Activated T-helper 1 cell treated with anti-CD3 and anti-CD28 coated beads, Interleukin-12 subunit alpha, Interleukin-12 subunit beta, Interleukin-2, Interleukin-4 antibody, amounts not matched to agents 30 ng/mL and 10 ng/mL and 1 ng/mL, durations not matched to agents 14 hours and 24 hours and 36 hours (primary cell): Measurements from ENCODE around the gene THRSP. TPM values are rescaled to one million over a fixed set of nuclear protein-coding genes. Genes with fewer than 3 reads are reported as not detected.
"Not testable (repeated sequence)": the region's sequence is repeated elsewhere in the genome, so short reads cannot be mapped to it uniquely, and the experiment has no call there.

Source experiments
- DNase-seq: peaks from one replicate; pipeline ENCODE4 v3.0.0; 2021; ENCODE audit warnings: low spot score
- H3K27ac Mint-ChIP-seq: one replicate; pipeline ENCODE4 v1.8.0; 2021; ENCODE audit warnings: mild to moderate bottlenecking, mixed read lengths
- H3K27me3 Mint-ChIP-seq: one replicate; pipeline ENCODE4 v1.8.0; 2022; ENCODE audit warnings: mild to moderate bottlenecking, moderate library complexity, mixed read lengths; ENCODE audit not compliant: insufficient read depth
- H3K36me3 Mint-ChIP-seq: one replicate; pipeline ENCODE4 v1.8.0; 2021; ENCODE audit warnings: low read depth, mixed read lengths
- H3K4me1 Mint-ChIP-seq: one replicate; pipeline ENCODE4 v1.8.0; 2021; ENCODE audit warnings: low read depth, mixed read lengths
- H3K4me3 Mint-ChIP-seq: one replicate; pipeline ENCODE4 v1.8.0; 2021; ENCODE audit warnings: mild to moderate bottlenecking, moderate library complexity, mixed read lengths
- H3K9me3 Mint-ChIP-seq: one replicate; pipeline ENCODE4 v1.8.0; 2021; ENCODE audit warnings: mixed read lengths
- intact Hi-C: fragments of 100-400 bp; cut with micrococcal nuclease; formaldehyde crosslinking; loops from one replicate; pipeline ENCODE4 v1.15.1; 2024
- total RNA-seq: library from RNA; stranded (reverse); gene quantifications from 2 replicates; pipeline ENCODE4 v1.2.3, GENCODE V29; 2022

THRSP gene
- total RNA-seq, 1 donor from 2014 or later: not detected

DNA sequence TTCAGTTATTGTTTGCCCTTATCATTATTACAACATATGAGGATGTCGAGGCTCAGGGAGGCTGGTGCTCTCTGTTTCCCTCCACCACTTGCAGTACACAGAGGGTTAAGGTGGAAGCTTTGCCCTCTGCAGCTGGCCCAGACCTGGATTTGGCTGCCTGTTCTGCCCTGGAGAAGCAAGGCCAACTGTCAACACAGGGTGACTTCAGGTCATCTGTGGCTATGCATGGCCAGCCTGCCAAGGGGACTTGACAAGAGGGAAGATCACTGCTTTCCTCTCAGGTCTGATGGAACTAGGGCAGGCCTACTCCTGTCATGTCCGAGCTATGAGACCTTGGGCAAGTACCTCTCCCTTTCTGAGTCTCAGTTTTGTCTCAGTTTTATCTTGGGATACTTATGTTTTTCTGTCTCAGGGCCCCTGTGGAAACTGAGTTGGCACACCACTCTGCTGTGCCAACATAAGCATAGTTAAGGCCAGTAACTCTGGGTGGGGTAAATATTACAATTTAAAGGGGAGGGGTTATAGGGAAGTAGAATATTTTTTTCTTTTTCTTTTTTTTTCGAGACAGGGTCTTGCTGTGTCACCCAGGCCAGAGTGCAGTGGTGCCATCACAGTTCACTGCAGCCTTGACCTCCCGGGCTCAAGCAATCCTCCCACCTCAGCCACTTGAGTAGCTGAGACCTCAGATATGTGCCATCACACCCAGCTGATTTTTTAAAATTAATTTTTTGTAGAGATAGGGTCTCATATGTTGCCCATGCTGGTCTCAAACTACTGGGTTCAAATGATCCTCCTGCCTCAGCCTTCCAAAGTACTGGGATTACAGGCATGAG is 2.4 kb upstream of the THRSP start:
- intact Hi-C loops: no loop called here

DNA sequence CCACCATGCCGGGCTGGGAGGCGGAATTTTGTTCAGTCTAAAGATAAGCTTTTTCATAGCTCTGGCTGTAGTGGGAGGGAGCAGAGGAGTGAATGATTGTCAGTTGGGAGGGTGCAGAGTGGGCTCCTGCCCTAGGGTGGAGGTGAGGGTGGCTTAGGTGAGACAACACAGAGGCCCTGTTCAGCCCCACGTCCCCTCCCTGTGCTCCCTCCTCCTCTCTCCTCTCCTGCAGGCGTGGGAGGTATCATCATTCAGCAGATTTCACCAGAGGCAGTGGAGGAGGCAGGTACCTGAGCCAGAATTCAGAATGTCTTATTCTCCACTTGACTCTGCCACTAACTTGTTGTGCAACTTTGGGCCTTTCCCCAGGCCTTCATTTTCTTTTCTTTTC is 1.7 kb upstream of the THRSP start:
- no peak for DNase-seq
- no peak overlapping the region for H3K4me3 Mint-ChIP-seq
- H3K27me3 Mint-ChIP-seq: no peaks in the 10 kb centered on the region
- H3K36me3 Mint-ChIP-seq: peaks cover 3% of the 10 kb centered on the region
- no peaks in the 10 kb centered on the region for H3K9me3 Mint-ChIP-seq
- intact Hi-C loops: no loop called here
- no peak overlapping the region for H3K27ac Mint-ChIP-seq
- H3K4me1 Mint-ChIP-seq: no peaks in the 10 kb centered on the region

More for the DNA sequence above, 2.4 kb upstream of the THRSP start:
- Mint-ChIP-seq H3K4me1 (no peaks in the 10 kb centered on the region), H3K27ac (no peak overlapping the region), H3K4me3 (no peak overlapping the region), H3K9me3 (no peaks in the 10 kb centered on the region), H3K36me3 (peaks cover 3% of the 10 kb centered on the region), H3K27me3 (no peaks in the 10 kb centered on the region)
- no peak for DNase-seq

DNA sequence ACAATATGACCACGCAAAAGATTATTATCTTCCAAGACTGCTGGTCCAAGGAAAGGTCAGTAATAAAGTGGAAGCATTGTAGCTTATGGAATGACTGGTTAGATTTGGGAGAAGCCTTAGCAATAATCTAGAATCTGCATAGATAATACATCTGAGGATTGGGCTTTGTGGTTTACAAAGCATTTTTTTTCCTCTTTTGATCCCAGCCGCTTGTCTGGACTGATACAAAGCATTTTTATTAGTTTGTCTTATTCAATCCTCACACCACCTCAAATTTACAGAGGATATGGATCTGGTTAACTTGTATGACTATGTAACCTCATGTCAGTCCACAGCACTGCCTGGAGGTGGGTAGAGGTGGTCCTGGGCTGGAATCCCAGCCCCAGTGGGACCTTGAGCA is 990 bp upstream of the THRSP start:
- H3K9me3 Mint-ChIP-seq: no peaks in the 10 kb centered on the region
- intact Hi-C loops: no loop called here
- no peak for DNase-seq
- no peak overlapping the region for H3K4me3 Mint-ChIP-seq
- H3K27ac Mint-ChIP-seq: no peak overlapping the region
- no peaks in the 10 kb centered on the region for H3K27me3 Mint-ChIP-seq
- H3K4me1 Mint-ChIP-seq: peaks cover 3% of the 10 kb centered on the region
- H3K36me3 Mint-ChIP-seq: peaks cover 8% of the 10 kb centered on the region

DNA sequence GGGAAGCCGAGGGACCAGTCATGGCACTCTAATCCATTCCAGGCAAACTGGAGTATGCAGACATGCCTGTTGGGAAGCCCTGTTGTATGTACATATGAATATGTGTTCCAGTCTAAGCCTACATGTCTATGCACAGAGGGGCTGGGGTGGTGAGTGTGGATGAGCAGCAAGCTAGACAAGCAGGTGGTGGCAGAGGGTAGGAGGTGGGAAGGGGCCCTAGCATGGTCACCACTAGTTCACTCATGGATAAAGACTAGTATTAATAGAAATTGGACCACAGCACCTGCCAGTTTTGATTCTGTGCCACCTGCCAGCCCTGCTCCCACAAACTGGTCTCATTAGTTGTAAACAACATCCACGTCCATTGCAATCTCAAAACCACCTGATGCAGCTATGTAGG is 1.5 kb downstream of the THRSP start:
- H3K36me3 Mint-ChIP-seq: peaks cover 24% of the 10 kb centered on the region
- no peak for DNase-seq
- no peaks in the 10 kb centered on the region for H3K9me3 Mint-ChIP-seq
- H3K4me1 Mint-ChIP-seq: peaks cover 6% of the 10 kb centered on the region
- no peak overlapping the region for H3K4me3 Mint-ChIP-seq
- no peaks in the 10 kb centered on the region for H3K27me3 Mint-ChIP-seq
- H3K27ac Mint-ChIP-seq: no peak overlapping the region
- intact Hi-C loops: no loop called here

DNA sequence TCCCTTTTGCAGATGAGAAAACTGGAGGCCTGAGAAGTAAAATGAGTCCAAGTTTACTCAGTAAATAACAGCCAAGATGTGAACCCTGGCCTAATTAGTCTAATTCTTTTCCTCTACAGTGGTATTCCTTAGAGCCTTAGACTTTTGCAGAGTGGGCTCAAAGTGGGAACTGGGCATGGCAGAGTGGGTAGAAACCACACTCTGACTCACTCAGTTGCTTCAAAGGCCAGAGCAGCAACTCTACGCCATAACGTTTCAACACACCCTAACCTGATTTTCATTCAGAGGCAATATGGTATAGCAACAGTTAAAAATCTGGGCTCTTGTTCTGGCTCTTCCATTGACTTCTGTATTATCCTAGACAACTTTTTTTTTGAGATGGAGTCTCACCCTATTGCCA is 2.8 kb downstream of the THRSP start:
- no peaks in the 10 kb centered on the region for H3K27me3 Mint-ChIP-seq
- H3K36me3 Mint-ChIP-seq: peaks cover 25% of the 10 kb centered on the region
- no peak overlapping the region for H3K27ac Mint-ChIP-seq
- intact Hi-C loops: no loop called here
- peaks cover 6% of the 10 kb centered on the region for H3K4me1 Mint-ChIP-seq
- H3K4me3 Mint-ChIP-seq: no peak overlapping the region
- H3K9me3 Mint-ChIP-seq: no peaks in the 10 kb centered on the region
- DNase-seq: no peak

DNA sequence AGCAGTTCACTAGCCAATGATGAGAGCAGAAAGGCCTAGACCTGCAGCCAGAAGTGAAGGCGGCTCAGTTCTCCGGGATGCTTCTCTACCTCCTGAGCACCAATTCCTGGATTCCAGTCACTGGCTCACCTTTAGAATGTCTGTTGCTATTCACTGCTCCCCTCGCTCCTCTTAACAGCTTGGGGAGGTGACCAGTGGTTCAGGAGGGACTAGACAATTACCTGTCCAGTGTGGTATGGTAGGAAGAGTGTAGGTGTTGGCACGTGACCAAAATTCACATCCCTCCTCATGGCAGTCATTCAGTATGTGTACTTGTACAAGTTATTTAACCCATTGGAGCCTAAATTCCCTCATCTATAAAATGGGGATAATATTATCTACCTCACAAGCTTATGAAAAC is 4.0 kb downstream of the THRSP start:
- Mint-ChIP-seq H3K27me3 (no peaks in the 10 kb centered on the region), H3K4me3 (no peak overlapping the region), H3K9me3 (no peaks in the 10 kb centered on the region), H3K36me3 (peaks cover 34% of the 10 kb centered on the region), H3K27ac (no peak overlapping the region), H3K4me1 (peaks cover 6% of the 10 kb centered on the region)
- intact Hi-C loops: no loop called here
- no peak for DNase-seq

DNA sequence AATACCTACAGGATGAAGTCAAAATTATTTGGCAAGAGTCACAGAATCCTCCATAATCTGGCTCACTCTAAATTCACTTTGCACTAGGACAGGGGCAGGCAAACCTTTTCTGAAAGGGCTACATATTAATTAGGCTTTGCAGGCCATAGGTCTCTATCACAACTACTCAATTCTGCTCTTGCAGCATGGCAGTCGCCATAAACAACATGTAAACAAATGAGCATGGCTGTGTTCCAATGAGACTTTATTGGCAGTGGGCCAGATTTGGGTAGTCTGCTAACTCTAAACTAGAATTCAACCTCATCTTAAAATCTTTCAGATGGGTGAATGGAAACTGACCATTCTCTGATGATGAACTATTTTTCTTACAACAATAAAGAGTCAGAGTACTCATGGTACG is 5.8 kb downstream of the THRSP start:
- H3K9me3 Mint-ChIP-seq: no peaks in the 10 kb centered on the region
- no peak overlapping the region for H3K4me3 Mint-ChIP-seq
- no peaks in the 10 kb centered on the region for H3K27me3 Mint-ChIP-seq
- no peak for DNase-seq
- H3K4me1 Mint-ChIP-seq: peaks cover 7% of the 10 kb centered on the region
- intact Hi-C loops: no loop called here
- H3K36me3 Mint-ChIP-seq: peaks cover 34% of the 10 kb centered on the region
- no peak overlapping the region for H3K27ac Mint-ChIP-seq

DNA sequence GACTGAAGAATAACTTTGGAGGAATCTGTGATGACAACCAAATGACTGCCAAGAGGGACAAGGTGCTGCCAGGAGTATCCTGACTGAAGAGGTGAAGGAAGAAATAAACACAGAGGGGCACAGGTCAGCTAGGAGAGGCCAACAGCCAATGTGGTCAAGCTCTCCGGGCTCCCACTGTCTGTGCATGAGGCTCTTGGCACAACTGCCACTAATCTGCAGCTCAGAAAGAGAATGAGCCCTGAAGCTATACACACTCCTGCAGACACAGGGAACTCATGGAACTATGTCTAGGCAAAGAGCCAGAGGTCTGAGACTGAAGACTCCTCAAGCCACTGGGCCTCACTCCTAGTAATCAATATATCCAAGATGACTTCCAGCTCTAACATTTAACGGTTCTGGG is 7.0 kb downstream of the THRSP start:
- Mint-ChIP-seq H3K9me3 (no peaks in the 10 kb centered on the region), H3K27me3 (no peaks in the 10 kb centered on the region), H3K4me1 (peaks cover 15% of the 10 kb centered on the region), H3K27ac (no peak overlapping the region), H3K36me3 (peaks cover 40% of the 10 kb centered on the region), H3K4me3 (no peak overlapping the region)
- no peak for DNase-seq
- intact Hi-C loops: loop anchor here (10.0 kb wide), 1 partner anchor 494 kb away; no protein-coding TSS in a partner anchor

DNA sequence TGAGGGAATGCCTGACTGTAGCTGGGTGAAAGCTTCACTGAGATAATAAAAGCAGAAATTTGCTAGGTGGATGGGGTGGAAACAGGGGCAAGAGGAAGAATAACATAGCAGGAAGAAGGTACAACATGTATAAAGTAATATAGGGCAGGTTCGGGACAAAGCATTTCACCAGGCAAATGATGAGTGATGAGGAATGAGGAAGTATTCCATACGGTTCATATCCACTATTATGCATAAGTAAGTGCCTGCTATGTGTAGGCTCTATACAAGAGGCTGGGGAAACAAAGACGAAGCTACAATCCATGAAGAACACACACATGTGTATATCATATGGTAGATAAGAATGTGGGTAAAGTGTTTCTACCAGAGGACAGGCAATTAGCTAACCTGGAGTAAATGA is 8.1 kb downstream of the THRSP start:
- H3K4me1 Mint-ChIP-seq: peaks cover 24% of the 10 kb centered on the region
- H3K9me3 Mint-ChIP-seq: no peaks in the 10 kb centered on the region
- no peaks in the 10 kb centered on the region for H3K27me3 Mint-ChIP-seq
- peaks cover 42% of the 10 kb centered on the region for H3K36me3 Mint-ChIP-seq
- H3K4me3 Mint-ChIP-seq: no peak overlapping the region
- intact Hi-C loops: loop anchor here (10.0 kb wide), 1 partner anchor 493 kb away; no protein-coding TSS in a partner anchor
- H3K27ac Mint-ChIP-seq: no peak overlapping the region
- no peak for DNase-seq

DNA sequence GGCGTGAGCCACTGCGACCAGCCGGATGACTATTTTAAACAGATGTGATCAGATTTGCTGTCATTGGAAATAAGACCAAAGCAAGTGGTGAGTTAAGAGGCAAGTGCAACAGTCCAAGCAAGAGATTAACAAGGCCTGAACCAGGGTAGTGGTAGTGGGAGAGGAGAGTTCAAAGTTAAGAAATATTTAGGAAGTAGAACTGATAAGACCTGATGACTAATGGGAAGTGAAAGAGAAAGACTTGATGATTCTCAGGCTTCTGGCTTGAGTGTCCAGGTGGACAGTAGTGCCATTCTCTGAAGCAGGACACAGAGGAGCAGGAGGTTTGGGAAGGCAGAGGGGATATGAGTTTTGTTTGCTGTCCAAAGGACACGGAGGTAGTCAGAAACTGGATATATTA is 8.8 kb downstream of the THRSP start:
- no peaks in the 10 kb centered on the region for H3K27me3 Mint-ChIP-seq
- intact Hi-C loops: loop anchor here (10.0 kb wide), 1 partner anchor 492 kb away; no protein-coding TSS in a partner anchor
- H3K36me3 Mint-ChIP-seq: peaks cover 39% of the 10 kb centered on the region
- H3K4me3 Mint-ChIP-seq: no peak overlapping the region
- H3K27ac Mint-ChIP-seq: no peak overlapping the region
- DNase-seq: no peak
- H3K9me3 Mint-ChIP-seq: no peaks in the 10 kb centered on the region
- peaks cover 28% of the 10 kb centered on the region for H3K4me1 Mint-ChIP-seq

DNA sequence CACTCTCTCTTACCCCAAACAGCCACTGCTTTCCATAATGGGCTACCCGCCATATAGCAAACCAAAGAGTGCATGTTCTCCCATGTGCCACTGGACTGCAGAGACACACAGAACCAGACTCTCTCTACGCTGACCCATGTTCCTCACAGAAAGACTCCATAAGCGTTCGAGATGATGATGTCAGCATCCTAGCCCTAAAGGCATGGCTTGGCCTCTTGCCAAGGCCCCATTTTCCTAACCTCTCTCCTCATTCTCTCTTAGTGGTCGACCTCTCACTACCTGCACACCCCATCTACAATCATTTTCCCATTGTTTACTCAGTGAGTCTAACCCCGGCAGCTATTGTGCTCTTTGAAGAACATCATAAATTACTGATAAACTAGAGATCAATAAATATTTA is 11.1 kb downstream of the THRSP start:
- intact Hi-C loops: loop anchor here (5.0 to 10.0 kb wide), 2 partner anchors 343 to 490 kb away; partner anchors contain the start of gene GAB2
- no peak overlapping the region for H3K27ac Mint-ChIP-seq

DNA sequence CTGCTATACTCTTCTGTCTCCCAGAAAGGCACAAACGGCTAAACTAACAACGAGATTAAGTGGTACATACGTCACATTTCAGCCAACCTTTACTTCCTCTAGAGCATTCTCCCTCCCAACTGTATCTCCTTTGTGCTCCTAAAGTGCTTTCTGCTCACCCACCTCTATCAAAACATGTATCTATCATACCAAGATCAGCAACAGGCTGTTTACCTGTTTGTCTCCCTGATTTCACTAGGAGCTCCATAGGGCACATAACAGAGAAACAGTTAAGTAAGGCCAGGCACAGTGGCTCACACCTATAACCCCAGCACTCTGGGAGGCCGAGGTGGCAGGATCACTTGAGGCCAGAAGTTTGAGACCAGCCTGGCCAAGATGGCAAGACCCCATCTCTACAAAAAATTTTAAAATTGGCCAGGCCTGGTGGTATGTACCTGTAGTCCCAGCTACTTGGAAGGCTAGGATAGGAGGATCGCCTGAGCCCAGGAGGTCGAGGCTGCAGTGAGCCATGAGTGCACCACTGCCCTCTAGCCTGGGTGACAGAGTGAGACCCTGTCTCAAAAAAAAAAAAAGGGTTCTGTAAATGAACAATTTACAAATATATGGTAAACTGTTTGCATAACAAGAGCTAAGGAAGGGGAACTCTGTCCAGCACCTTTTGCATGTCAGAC is 13.2 kb downstream of the THRSP start:
- intact Hi-C loops: loop anchor here (5.0 to 10.0 kb wide), 2 partner anchors 340 to 488 kb away; partner anchors contain the start of gene GAB2
- peaks cover 20% of the 10 kb centered on the region for H3K36me3 Mint-ChIP-seq
- no peaks in the 10 kb centered on the region for H3K27me3 Mint-ChIP-seq
- peaks cover 51% of the 10 kb centered on the region for H3K4me1 Mint-ChIP-seq
- H3K4me3 Mint-ChIP-seq: peak overlapping the region; percentile 42
- H3K27ac Mint-ChIP-seq: peak overlapping the region; percentile 29
- DNase-seq: no peak
- no peaks in the 10 kb centered on the region for H3K9me3 Mint-ChIP-seq

More for the DNA sequence above, 11.1 kb downstream of the THRSP start:
- H3K4me1 Mint-ChIP-seq: peaks cover 35% of the 10 kb centered on the region
- no peak for DNase-seq
- H3K9me3 Mint-ChIP-seq: no peaks in the 10 kb centered on the region
- H3K27me3 Mint-ChIP-seq: no peaks in the 10 kb centered on the region
- H3K36me3 Mint-ChIP-seq: peaks cover 26% of the 10 kb centered on the region
- H3K4me3 Mint-ChIP-seq: no peak overlapping the region

DNA sequence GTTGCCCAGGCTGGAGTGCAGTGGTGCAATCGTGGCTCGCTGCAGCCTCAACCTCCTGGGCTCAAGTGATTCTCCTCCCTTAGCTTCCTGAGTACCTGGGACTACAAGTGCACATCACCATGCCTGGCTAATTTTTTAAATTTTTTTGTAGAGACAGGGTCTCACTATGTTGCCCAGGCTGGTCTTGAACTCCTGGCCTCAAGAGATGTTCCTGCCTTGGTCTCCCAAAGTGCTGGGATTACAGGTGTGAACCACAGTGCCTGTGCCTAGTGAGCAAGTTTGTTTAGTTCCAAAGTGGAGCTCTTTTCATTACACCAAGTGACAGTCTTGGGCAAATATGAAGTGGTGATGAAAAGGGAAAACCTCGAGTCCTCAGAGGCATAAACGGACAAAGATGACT is 13.9 kb downstream of the THRSP start:
- Mint-ChIP-seq H3K36me3 (peaks cover 16% of the 10 kb centered on the region), H3K4me3 (peak overlapping the region; percentile 95), H3K4me1 (peaks cover 53% of the 10 kb centered on the region)
- H3K9me3 Mint-ChIP-seq, H3K27ac Mint-ChIP-seq, H3K27me3 Mint-ChIP-seq, DNase-seq: not testable (repeated sequence)
- intact Hi-C loops: loop anchor here (5.0 to 10.0 kb wide), 2 partner anchors 340 to 487 kb away; partner anchors contain the start of gene GAB2
